K562 (cell line): ENCODE measurements around the gene ELMOD1.
A peak's percentile ranks its signal among the peaks of the same experiment; 100 is the strongest.

Source experiments
- CREM ChIP-seq: IDR thresholded peaks from 2 replicates; pipeline ENCODE4 v1.6.1; 2014; ENCODE audit warnings: antibody characterized with exemption, low read depth
- GATAD2A ChIP-seq: fragments of 450-650 bp; IDR thresholded peaks from 2 replicates; pipeline ENCODE4 v1.6.1; 2017
- HDAC6 ChIP-seq: IDR thresholded peaks from 2 replicates; pipeline ENCODE4 v1.6.1; 2012; ENCODE audit warnings: low read depth, mild to moderate bottlenecking, control low read depth, inconsistent platforms, low read length, moderate library complexity
- NFIC ChIP-seq: fragments of 450-650 bp; IDR thresholded peaks from 2 replicates; pipeline ENCODE4 v1.6.1; 2017; ENCODE audit warnings: mild to moderate bottlenecking, inconsistent platforms
- RCOR1 ChIP-seq, 2 experiments: IDR thresholded peaks; 2 replicates each; pipeline ENCODE4 v1.6.1; 2012; ENCODE audit warnings: low read depth in 2 of 2, low read length in 2 of 2, borderline replicate concordance in 1 of 2, improper control_type of control experiment in 1 of 2
- TF ChIP-seq, protein P1 (sequence below): sonication (generic); formaldehyde crosslinking; IDR thresholded peaks from 2 replicates; pipeline ENCODE4 v1.9.0; 2022; ENCODE audit warnings: mild to moderate bottlenecking, missing genetic modification reagents
- TF ChIP-seq, protein P2 (sequence below), 3 experiments: IDR thresholded peaks in 2 of 3; conservative IDR thresholded peaks in 1 of 3; 2 replicates each; pipeline ENCODE4 v1.5.1; 2011 to 2012; ENCODE audit warnings: low read length in 3 of 3, mild to moderate bottlenecking in 3 of 3, control low read depth in 2 of 3, improper control_type of control experiment in 1 of 3, inconsistent platforms in 1 of 3, low read depth in 1 of 3, mixed read lengths in 1 of 3, moderate library complexity in 1 of 3; ENCODE audit not compliant: insufficient read depth in 2 of 3

DNA sequence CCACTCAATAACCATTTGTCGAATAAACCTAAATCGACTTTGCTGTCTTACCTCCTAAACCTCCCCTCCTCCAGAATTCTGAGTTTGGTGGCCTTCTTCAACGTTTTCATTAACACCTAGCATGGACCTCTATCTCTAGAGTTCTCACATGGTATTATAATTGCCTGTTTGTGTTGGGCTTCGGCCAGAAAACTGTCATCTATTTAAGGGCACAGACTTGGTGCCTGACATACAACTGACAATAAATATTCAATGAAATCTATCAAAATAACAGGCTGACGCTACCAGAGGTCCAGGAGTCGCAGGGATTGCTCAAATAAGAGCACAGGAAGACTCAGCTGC, 26.1 kb upstream of the ELMOD1 start:
- TF ChIP-seq RCOR1 (IDR thresholded peaks at IDR 0.05; ENCODE audit: borderline replicate concordance in 1 of 2, low read depth in 2 of 2, low read length in 2 of 2) = no peak
- TF ChIP-seq, protein P1, sequence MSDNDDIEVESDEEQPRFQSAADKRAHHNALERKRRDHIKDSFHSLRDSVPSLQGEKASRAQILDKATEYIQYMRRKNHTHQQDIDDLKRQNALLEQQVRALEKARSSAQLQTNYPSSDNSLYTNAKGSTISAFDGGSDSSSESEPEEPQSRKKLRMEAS (CRISPR knock-in tag) = no peak
- TF ChIP-seq HDAC6 = no peak
- TF ChIP-seq, protein P2, sequence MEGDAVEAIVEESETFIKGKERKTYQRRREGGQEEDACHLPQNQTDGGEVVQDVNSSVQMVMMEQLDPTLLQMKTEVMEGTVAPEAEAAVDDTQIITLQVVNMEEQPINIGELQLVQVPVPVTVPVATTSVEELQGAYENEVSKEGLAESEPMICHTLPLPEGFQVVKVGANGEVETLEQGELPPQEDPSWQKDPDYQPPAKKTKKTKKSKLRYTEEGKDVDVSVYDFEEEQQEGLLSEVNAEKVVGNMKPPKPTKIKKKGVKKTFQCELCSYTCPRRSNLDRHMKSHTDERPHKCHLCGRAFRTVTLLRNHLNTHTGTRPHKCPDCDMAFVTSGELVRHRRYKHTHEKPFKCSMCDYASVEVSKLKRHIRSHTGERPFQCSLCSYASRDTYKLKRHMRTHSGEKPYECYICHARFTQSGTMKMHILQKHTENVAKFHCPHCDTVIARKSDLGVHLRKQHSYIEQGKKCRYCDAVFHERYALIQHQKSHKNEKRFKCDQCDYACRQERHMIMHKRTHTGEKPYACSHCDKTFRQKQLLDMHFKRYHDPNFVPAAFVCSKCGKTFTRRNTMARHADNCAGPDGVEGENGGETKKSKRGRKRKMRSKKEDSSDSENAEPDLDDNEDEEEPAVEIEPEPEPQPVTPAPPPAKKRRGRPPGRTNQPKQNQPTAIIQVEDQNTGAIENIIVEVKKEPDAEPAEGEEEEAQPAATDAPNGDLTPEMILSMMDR (IDR thresholded peaks at IDR 0.05 in 2 of 3, conservative IDR thresholded peaks at IDR 0.05 in 1 of 3; ENCODE audit: insufficient read depth in 2 of 3, low read depth in 1 of 3, low read length in 3 of 3) = no peak
- TF ChIP-seq GATAD2A = no peak
- no peak for TF ChIP-seq CREM
- TF ChIP-seq NFIC = peak; percentile 63
